ACC112 (cell line): Measurements from ENCODE around the gene GNAZ.

Experiments used
- H2AFZ ChIP-seq: fragments of 200-600 bp; sonication (generic); one replicate; pipeline ENCODE4 v1.6.0; 2017; ENCODE audit warnings: antibody characterized with exemption, low read length; ENCODE audit not compliant: unreplicated experiment
- H3K27ac ChIP-seq: fragments of 200-600 bp; sonication (generic); 2 replicates; pipeline ENCODE4 v1.5.1; 2014; ENCODE audit warnings: low read depth, mild to moderate bottlenecking, antibody characterized with exemption, low read length, moderate library complexity
- H3K27me3 ChIP-seq: fragments of 200-600 bp; sonication (generic); 2 replicates; pipeline ENCODE4 v1.6.1; 2014; ENCODE audit warnings: mild to moderate bottlenecking, antibody characterized with exemption, low read length, moderate library complexity, mixed read lengths; ENCODE audit not compliant: insufficient read depth
- H3K36me3 ChIP-seq: fragments of 200-600 bp; sonication (generic); 2 replicates; pipeline ENCODE4 v1.6.1; 2016; ENCODE audit warnings: mild to moderate bottlenecking, antibody characterized with exemption, low read length, moderate library complexity, mixed read lengths; ENCODE audit not compliant: insufficient read depth
- H3K4me1 ChIP-seq: fragments of 200-600 bp; sonication (generic); one replicate; pipeline ENCODE4 v1.6.1; 2016; ENCODE audit warnings: low read length, mixed read lengths; ENCODE audit not compliant: insufficient read depth, unreplicated experiment, control insufficient read depth
- H3K4me3 ChIP-seq: fragments of 200-600 bp; sonication (generic); 2 replicates; pipeline ENCODE4 v1.5.1; 2014; ENCODE audit warnings: mild to moderate bottlenecking, low read depth, low read length
- H3K79me2 ChIP-seq: fragments of 200-600 bp; sonication (generic); one replicate; pipeline ENCODE4 v1.6.0; 2016; ENCODE audit warnings: low read length; ENCODE audit not compliant: control insufficient read depth, unreplicated experiment, insufficient read depth

Gene GNAZ

GRCh38 chr22:23033116-23033905, 37.0 kb upstream of the GNAZ start:
- no peaks in the 10 kb centered on the region for H3K36me3 ChIP-seq
- H3K4me1 ChIP-seq = no peaks in the 10 kb centered on the region
- H3K79me2 ChIP-seq = no peaks in the 10 kb centered on the region
- H3K27ac ChIP-seq = no peak overlapping the region
- no peak overlapping the region for H3K4me3 ChIP-seq
- peaks cover 33% of the 10 kb centered on the region for H3K27me3 ChIP-seq
- no peak overlapping the region for H2AFZ ChIP-seq

GRCh38 chr22:23034621-23035556, 35.4 kb upstream of the GNAZ start:
- Histone ChIP-seq H3K79me2 (no peaks in the 10 kb centered on the region), H3K4me1 (no peaks in the 10 kb centered on the region), H3K27ac (no peak overlapping the region), H3K4me3 (no peak overlapping the region), H3K27me3 (peaks cover 25% of the 10 kb centered on the region), H2AFZ (no peak overlapping the region), H3K36me3 (no peaks in the 10 kb centered on the region)

DNA sequence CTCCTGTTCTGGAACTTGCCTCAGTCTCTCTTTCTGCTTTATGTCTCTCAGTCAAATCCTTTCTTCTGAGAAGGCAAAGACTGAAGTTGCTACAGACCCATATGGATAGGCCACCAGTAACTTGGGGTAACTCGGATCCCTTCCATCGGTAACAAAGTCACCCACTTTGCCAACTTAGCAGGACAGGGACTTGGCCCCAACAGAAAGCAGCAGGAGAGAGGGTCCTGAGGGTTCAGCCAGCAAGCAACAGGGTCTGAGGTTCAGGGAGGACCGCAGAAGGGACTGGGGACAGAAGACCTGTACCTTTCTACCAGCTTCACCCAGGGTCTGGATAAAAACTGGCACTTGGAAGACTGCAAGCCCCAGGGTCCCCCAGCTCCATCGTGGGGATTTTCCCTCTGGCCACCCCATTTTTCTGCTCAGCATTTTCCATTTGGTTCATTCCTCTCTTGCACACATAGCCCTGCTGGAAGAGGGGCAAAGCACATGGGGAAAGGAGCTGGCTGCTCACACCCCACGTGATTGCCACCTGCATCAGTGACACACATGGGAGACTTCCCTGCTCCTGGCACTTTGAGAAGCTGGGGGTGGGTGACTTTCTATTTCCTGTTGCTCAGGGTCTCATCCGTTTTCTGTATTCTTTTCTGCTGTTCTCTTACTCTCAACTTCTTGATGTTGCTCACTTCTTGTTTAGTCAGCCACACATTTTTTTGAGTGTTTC, 34.6 kb upstream of the GNAZ start:
- peaks cover 25% of the 10 kb centered on the region; the same call in 1 of the 2 replicates for H3K27me3 ChIP-seq
- no peaks in the 10 kb centered on the region for H3K4me1 ChIP-seq
- no peak overlapping the region for H3K27ac ChIP-seq
- no peaks in the 10 kb centered on the region for H3K36me3 ChIP-seq
- H2AFZ ChIP-seq = no peak overlapping the region
- H3K79me2 ChIP-seq = no peaks in the 10 kb centered on the region
- H3K4me3 ChIP-seq = no peak overlapping the region

- Histone ChIP-seq H3K27ac (no peak overlapping the region), H3K4me1 (no peaks in the 10 kb centered on the region), H3K4me3 (no peak overlapping the region), H2AFZ (no peak overlapping the region), H3K79me2 (no peaks in the 10 kb centered on the region), H3K27me3 (peaks cover 25% of the 10 kb centered on the region), H3K36me3 (no peaks in the 10 kb centered on the region)
Observed at GRCh38 chr22:23036684-23037428, 33.5 kb upstream of the GNAZ start.

- Histone ChIP-seq H3K4me3 (no peak overlapping the region), H3K27me3 (peaks cover 22% of the 10 kb centered on the region), H3K4me1 (no peaks in the 10 kb centered on the region), H3K79me2 (no peaks in the 10 kb centered on the region), H3K36me3 (no peaks in the 10 kb centered on the region), H3K27ac (no peak overlapping the region), H2AFZ (no peak overlapping the region)
Observed at GRCh38 chr22:23037429-23038333, 32.6 kb upstream of the GNAZ start.

- H3K4me3 ChIP-seq = no peak overlapping the region
- no peak overlapping the region for H2AFZ ChIP-seq
- H3K4me1 ChIP-seq = no peaks in the 10 kb centered on the region
- no peaks in the 10 kb centered on the region for H3K79me2 ChIP-seq
- H3K36me3 ChIP-seq = no peaks in the 10 kb centered on the region
- peaks cover 21% of the 10 kb centered on the region for H3K27me3 ChIP-seq
- H3K27ac ChIP-seq = no peak overlapping the region
Observed at GRCh38 chr22:23038334-23038642, 32.0 kb upstream of the GNAZ start.

GRCh38 chr22:23038902-23039301, 31.4 kb upstream of the GNAZ start:
- no peak overlapping the region for H2AFZ ChIP-seq
- H3K4me1 ChIP-seq = no peaks in the 10 kb centered on the region
- H3K36me3 ChIP-seq = no peaks in the 10 kb centered on the region
- no peak overlapping the region for H3K4me3 ChIP-seq
- H3K27me3 ChIP-seq = peaks cover 16% of the 10 kb centered on the region
- no peak overlapping the region for H3K27ac ChIP-seq
- H3K79me2 ChIP-seq = no peaks in the 10 kb centered on the region

DNA sequence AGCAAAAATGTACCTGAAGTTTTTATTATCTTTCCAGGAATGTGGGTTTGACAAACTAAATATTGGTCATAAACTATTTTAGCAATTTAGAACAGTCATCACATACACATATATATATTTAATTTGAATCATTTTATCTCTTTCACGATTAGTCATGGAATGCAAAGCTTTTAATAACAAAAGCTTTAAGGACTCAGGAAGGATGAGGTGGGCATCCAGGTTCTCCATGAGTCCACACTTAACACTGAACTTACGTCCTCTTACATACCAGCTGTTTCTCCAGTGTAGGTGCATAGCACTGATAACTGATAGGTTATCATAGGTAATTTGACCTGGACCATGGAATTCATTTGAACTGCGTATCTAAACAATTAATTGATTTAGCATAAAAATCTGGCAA, 28.1 kb upstream of the GNAZ start:
- Histone ChIP-seq H3K27me3 (peaks cover 29% of the 10 kb centered on the region), H3K4me3 (no peak overlapping the region), H2AFZ (no peak overlapping the region), H3K4me1 (no peaks in the 10 kb centered on the region), H3K27ac (no peak overlapping the region), H3K36me3 (no peaks in the 10 kb centered on the region), H3K79me2 (no peaks in the 10 kb centered on the region)

- no peaks in the 10 kb centered on the region for H3K4me1 ChIP-seq
- H3K27ac ChIP-seq = no peak overlapping the region
- H3K36me3 ChIP-seq = no peaks in the 10 kb centered on the region
- no peak overlapping the region for H3K4me3 ChIP-seq
- H3K79me2 ChIP-seq = no peaks in the 10 kb centered on the region
- H2AFZ ChIP-seq = no peak overlapping the region
- peaks cover 35% of the 10 kb centered on the region for H3K27me3 ChIP-seq
Observed at GRCh38 chr22:23044570-23044969, 25.7 kb upstream of the GNAZ start.
